Measurements from ENCODE around the gene NOL9.
"Not testable (repeated sequence)": the region's sequence is repeated elsewhere in the genome, so short reads cannot be mapped to it uniquely, and the experiment has no call there.

The NOL9 gene

DNA sequence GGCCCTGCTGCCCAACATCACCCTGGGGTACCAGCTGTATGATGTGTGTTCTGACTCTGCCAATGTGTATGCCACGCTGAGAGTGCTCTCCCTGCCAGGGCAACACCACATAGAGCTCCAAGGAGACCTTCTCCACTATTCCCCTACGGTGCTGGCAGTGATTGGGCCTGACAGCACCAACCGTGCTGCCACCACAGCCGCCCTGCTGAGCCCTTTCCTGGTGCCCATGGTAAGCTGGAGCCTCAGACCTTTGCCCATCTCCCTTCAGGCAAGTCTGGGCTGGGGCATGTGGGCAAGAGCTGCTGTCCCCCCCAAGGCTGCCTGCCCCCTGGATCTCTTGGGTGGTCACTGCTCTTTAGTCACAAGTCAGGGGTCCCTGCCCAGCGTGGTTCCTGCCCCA is 16.7 kb upstream of the NOL9 start:
- DNase-seq = no peak

DNA sequence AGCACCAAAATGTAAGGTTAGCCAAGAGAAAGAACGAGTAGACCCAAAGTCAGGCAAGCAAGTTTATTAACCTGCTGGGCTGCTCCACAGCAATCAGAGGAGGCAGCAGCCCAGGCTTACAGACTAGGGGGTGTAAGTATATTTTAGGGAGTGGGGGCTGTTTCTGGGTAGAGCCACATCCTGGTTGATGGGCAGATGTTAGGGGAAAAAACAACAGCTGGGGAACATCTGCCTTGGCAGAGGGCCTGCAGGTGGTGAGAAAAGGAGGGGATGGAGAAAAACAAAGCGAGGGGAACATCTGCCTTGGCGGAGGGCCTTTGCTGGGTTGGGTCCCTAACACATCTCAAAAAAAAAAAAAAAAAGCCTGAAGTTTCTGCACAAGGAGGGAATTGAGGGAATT is 15.8 kb upstream of the NOL9 start:
- no peak for DNase-seq

DNA sequence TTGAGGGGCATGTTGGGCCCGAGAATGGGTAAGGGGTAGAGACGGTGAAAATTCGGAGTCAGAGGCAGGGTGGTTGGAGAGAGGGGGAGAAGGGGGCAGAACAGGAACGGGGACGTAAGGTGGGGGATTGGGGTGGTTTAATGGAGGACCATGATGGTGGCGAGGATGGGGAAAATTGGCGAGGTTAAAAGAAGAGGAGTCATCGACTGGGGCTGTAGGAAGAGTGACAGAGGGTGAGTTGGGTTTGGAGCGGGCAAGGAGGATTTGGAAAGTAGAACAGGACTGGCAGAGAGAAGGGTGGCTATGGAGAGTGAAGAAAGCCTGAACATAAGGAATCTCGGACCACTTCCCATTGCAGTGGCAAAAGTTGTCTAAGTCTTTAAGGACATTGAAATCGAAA is 14.7 kb upstream of the NOL9 start:
- DNase-seq = no peak

DNA sequence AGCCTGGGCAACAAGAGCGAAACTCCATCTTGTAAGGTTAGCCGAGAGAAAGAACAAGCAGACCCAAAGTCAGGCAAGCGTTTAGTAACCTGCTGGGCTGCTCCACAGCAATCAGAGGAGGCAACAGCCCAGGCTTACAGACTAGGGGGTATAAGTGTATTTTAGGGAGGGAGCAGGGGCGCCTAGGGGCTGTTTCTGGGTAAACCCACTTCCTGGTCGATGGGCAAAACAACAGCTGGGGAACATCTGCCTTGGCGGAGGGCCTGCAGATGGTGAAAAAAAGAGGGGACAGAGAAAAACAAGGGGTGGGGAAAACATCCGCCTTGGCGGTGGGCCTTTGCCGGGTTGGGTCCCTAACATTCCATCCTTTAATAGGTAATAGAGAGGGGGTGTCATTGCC is 6.0 kb upstream of the NOL9 start:
- DNase-seq = no peak

DNA sequence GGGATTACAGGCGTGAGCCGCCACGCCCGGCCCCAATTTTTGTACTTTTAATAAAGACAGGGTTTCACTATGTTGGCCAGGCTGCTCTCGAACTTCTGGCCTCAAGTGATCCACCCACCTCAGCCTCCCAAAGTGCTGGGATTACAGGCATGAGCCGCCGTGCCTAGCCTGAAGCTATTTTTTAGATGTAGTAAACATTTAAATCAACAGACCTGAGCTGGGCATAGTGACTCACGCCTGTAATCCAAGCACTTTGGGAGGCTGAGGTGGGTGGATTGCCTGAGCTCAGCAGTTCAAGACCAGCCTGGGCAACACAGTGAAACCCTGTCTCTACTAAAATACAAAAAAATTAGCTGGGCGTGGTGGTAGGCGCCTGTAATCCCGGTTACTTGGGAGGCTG is 4.8 kb upstream of the NOL9 start:
- not testable (repeated sequence) for DNase-seq

DNA sequence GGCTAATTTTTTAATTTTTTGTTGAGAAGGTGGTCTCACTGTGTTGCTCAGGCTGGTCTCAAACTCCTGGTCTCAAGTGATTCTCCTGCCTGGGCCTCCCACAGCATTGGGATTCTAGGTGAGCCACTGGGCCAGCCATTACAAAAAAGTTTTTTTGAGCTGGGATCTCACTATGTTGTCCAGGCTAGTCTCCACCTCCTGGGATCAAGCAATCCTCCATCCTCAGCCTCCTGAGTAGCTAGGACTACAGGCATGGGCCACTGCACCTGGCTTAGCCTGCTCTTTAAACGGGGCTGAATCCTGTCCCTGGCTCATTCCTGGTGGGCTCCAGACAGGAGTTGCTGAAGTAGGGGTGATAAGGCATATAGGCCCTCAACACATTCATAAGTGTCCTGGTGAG is 3.3 kb upstream of the NOL9 start:
- no peak for DNase-seq

DNA sequence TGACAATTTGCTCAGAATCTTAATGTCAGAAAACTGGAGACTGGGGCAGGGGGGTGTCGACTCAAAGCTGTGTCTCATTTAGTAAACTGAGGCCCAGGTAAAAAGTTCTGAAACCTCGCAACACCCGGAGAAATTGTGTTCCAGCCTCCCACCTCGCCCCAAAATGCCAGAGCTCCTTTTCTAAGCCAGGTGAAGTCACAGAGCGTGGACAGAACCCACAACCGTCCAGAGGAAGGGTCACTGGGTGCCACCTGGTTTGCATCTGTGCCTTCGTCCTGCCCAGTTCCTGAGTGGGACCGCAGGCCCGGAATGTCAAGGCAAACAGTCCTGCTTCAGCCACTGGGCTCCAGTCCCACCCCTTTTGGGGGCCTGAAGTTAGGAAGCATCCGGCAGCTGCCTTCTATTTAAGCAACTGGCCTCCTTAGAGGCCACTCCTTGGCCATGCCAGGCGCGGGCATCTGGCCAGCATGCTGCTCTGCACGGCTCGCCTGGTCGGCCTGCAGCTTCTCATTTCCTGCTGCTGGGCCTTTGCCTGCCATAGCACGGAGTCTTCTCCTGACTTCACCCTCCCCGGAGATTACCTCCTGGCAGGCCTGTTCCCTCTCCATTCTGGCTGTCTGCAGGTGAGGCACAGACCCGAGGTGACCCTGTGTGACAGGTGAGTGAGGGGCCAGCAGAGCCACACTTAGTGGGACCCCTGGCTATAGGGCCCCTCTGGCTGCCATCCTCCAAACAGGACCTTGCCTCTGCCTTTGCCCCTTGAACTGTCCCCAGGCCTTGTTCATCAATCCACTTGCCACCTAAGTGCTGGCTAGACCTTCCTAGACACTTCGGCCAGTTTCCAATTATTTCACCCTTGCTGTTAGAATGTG is 830 bp upstream of the NOL9 start, which contains the start of gene TAS1R1:
TAS1R1 (plus strand) TSS at position 401 of the 872 bp plus-strand sequence; CDS start at position 468, 67 bp downstream.
- DNase-seq = no peak

DNA sequence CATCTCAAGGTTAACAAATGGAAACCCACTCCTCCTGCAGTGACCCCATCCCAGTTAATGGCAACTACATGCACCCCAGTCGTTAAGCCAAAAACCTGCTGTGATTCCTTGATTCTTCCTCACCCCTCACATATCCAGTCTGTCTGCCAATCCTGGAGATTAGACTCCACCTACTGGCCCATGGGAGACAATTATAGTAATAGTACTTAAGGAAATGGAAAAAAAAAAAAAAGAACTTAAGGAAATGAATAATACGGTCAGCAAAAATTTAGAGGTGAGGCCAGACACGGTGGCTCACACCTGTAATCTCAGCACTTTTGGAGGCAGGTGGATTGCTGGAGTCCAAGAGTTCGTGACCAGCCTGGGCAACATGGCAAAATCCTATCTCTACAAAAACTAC is 7.0 kb downstream of the NOL9 start:
- no peak for DNase-seq

DNA sequence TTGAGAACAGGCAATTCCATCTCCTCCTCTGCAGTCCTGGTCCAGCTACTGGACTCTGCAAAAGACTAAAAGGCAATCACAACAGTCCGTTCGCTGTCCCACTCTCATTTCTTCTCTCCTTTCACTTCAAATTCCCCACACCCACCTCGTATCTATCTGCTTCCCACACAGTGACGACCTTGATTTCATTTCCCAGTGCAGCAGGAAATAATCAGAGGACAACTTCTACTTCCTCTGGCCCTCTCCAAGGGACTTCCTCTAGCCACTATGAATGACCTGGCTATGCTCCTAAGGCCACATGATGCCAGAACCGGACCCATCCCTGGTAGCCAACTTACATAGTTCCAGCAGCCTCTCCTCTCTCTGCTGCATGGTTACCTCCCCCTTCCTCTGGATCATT is 8.0 kb downstream of the NOL9 start:
- DNase-seq = no peak

DNA sequence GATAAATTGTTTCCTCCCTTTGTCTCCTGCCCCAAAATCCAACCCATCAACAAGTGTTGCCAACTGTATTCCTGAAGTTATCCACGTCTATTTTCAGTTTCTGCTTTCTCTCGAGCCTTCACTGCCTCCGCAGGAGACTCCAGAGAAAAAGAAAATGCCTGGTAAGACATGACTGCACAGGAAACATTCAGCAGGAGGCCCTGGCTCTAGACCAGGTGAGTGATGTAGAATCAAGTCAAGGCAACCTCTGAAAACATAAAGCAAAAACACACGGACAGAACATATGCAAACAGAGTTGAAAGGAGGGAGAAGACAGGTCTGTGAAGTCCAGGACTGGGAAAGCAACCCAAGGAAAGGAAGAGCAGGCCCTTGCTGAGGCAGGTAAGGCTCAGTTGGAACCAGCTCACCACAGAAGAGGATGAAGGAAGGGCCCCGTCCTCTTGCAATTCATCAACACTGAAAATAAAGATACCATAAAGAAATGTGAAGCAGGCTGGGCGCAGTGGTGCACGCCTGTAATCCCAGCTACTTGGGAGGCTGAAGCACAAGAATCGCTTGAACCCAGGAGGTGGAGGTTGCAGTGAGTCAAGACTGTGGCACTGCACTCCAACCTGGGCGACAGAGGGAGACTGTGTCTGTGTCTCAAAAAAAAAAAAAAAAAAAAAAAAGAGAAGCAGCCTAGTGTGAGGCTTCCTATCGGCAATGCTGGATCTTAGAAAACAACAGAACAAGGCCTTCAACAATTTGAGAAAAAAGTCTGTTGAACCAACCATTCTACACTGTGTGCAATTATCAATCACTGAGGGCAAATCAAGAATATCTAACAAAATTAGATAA is 8.8 kb downstream of the NOL9 start:
- DNase-seq = no peak

DNA sequence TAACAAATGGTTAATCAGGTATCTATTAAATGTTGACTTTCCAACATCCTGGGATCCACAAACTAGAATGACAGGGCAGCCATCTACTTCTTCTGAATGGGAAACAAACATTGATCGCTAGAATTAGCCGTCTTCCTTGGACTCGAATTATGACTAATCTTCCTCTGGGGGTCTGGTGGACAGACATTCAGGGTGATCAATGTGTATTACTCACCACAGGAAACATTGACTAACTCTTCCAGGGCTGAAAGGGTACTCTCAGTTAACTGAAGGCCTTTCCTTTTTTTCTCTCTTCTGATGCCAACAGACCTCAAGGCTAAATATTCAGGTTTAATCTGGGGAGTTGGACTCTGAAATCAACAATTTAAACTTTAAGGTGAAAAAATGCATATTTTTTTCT is 9.5 kb downstream of the NOL9 start:
- no peak for DNase-seq

DNA sequence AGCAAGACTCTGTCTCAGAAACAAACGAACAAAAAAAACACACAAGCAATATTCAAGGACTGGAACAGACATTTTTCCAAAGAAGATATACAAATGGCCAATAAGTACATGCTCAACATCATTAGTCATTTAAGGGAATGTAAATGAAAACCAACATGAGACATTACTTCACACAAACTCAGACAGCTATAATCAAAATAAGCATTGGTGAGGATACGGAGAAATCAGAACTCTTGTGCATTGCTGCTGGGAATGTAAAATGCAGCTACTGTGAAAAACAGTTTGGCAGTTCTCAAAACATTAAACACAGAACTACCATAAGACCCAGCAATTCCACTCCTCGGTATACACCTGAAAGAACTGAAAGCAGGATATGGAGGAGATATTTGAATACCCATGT is 15.4 kb downstream of the NOL9 start:
- no peak for DNase-seq

DNA sequence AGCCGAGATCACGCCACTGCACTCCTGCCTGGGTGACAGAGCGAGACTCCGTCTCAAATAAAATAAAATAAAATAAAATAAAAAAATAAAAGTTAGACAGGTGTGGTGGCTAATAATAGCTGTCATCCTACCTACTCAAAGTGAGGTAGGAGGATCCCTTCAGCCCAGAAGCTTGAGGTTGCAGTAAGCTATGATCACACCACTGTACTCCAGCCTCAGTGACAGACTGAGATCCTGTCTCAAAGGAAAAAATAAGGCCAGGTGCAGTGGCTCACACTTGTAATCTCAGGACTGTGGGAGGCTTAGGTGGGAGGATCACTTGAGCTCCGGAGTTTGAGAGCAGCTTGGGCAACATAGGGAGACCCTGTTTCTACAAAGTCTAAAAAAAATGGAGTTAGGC is 18.0 kb downstream of the NOL9 start:
- no peak for DNase-seq

DNA sequence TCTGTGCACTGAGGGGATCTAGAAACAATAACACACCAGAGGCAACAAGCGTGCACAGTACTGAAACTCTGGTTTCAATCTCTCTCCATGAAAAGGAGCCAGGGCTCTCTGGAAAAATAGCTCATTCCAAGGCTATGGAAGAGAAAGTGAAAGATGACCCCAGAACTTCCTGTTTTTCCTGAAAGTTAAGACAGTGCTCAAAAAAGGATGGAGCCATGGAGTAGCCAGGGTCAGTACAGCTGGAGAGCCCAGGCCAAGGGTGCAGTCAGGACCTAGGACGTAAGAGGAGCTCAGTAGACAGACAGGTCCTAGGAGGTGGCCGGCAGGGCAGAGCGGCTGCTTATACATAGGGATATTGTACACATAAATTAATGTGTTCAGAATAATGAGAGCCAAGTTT is 19.1 kb downstream of the NOL9 start:
- no peak for DNase-seq

DNA sequence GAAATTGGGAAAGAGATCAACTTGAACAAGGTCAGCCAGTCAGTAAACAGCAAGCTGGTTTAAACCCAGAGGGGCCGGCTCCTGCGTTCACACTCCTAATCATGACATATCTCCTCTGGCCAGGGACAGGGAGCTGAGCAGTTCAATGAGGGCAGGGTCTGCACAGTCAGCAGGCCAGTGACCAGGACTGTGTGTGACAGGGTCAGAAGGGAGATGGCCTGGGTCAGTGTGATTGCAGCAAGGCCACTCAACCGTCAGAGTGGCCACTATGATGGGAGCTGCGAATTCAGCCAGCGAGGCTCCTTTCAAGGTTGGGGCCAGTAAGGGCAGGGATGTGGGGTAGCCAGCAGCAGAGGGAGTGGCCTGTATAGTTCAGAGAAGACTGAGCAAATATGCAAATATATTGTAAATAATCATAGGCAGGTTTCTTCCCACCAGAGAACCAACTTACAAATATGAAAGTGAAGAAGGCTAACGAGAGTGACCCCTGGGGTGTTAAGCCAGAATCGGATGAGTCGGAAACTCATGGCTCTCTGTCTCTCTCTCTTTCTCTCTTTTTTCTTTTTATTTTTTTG is 20.0 kb downstream of the NOL9 start:
- no peak for DNase-seq

DNA sequence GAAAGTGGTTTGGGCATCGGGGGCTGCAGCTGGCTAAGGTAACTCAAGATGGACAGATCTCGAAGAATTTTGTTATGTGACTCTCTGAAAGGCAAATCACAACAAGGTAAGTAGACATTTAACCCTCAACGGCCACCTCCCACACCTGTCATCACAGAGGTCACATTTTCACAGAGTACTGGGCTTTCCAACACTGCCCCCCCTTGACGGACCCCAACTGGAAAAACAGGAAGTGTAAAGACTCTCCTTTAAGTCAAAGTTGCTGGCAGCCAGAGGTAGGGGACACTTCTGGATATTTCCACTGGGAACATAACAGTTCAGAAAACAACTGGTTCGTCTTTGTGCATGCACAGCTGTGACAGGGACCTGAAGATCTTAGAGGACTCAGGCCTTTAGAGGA is 22.3 kb downstream of the NOL9 start:
- no peak for DNase-seq

DNA sequence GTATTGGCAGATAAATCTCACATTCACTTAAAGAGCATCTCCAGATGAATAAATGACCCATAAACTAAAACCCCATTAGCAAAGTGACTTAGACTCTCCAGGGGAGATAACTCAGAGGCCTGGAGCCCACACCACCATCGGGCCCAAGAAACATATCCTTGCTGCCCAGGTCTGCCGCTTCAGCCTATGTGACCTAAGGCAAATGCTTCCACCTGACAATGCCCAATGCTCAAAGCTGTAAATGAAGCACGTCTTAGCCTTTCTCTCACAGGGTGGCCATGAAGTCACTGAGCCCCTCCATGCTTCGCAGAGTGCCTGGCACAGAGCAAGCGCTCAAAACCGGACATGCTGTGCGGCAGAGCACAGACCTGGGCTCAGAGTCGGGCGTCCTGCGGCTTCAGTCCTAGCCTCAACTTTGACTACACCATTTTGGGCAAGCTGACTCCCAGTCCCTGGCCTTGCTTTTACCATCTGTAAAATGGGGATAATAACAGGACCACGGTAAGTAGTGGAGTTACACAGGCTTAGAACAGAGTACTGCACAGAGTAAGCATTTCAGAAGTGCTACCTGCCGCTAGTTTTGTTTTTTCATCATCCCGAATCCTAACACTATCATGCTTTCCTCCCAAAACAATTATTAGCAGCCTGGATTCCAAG is 23.7 kb downstream of the NOL9 start:
- no peak for DNase-seq

DNA sequence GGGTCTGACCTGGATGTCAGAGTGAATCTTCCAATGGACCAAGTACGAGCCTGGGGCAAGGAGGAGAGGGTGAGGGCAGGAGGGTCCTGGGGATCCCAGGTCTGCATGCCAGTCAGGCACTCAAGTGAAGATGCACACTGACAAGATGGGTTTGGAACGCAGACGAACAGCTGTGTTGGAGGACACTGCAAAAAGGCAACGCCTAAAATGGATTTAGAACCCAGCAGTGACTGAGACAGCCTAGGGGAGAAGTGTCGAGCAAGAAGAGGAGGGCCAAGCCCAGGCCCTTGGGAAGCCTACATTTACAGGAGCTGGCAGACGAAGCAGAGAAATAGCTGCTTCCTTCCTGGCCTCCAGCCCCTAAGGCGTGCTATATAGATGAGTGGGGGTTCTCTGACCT is 25.8 kb downstream of the NOL9 start:
- no peak for DNase-seq

DNA sequence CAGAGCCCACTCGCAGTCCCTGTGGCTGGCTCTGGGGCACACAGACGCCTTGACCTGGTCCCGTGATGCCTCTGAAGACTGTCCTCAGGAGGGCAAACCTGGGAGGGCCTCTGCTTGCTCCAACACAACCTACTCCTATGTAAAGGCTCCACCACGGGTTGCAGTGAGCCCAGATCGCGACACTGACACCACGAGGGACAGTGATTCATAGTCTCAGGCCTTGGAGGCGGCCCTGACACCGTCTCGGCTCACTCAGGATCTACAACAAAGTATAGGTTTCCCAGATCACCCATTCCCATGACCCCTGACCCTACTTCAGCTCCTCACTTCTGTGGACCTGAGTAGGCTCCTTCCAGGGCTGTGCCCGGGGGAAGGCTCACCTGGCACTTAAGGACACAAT is 28.0 kb downstream of the NOL9 start:
- no peak for DNase-seq

DNA sequence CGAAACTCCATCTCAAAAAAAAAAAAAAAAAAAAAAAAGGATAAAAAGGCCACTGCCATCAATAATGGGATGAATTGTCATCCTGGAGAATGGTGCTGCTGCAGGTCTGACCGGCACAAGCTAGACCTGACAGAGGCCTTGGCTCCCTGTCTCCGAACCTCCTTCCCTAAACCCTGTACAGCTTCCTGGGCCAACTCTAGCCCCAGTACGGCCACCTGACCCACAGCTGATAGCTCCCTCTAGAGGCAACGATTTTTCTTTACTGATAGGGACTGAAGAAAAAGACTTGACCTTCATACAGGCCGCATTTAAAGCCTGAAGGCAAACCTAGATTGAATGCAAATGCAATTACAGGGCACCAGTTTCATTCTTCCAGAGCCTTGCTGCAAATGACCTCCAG is 30.7 kb downstream of the NOL9 start:
- no peak for DNase-seq

DNA sequence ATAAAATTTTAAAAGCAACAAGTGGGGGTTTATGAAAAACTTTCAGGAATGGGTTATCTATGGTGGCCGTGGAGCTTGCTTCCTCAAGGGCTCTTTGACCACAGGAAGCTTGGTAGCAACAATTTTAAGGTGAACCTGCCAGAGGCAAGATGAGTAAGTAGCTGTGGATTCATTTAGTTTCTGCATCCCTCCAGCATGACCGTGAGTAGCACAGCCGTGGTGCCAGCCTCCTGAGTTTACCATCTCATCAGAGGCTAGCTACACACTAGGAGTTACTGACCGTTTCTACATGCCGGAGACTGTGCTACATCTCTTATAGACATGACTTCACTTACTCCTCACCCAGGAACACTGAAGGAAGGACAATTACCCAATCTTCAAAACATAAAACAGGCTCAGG is 32.8 kb downstream of the NOL9 start:
- DNase-seq = no peak

DNA sequence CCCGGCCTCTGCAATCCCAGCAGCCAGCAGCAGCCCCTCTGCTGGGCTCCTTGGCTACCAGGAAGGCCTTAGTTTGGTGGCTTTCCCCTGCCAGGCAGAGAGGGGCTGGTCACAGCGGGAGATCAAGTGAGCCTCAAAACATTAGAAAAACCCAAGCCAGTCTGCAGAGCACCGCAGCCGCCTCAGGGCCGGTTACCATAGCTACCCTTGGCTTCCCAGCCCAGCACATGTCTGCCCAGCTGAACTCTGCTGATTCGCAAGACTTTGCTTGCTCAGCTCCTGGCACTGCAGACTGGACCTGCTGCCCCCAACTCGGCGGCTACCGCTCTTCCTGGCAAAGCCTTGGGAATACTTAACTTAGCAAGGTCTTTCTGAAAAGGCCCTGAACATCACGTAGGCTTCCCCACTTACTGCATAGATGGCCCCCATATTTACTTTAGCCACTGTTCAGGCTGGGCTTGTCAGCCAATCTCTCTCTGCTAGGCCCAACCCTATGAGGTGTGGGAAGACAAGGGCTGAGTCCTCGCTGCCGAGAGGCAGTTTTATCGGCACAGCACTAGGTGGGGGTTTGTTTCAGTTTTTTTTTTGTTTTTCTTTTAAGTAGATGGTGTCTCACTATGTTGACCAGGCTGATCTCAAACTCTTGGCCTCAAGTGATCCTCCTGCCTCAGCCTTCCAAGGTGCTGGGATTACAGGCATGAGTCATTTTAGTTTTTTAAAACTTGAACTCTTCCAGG is 34.2 kb downstream of the NOL9 start:
- no peak for DNase-seq

DNA sequence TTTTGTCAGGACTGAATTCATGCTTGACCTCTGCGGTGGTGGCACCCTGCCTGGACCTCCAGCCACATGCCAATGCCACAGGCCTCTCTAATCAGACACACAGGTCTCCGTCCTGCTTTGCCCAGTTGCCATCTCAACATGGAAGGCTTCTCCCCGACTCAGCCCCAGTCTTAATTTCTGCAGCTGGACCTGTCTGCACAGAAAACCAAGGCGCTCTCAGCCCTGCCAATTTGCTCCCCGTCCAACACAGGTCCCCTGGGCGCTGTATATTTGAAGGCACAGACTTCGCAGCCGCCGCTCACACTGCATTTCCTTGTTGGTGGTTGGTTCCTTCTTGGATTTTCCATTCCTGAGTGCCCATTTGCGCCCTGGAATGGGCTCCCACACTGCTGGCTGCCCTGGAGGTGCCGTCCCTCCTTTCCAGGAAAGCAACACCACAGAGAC is 34.8 kb downstream of the NOL9 start:
- no peak for DNase-seq

All from NCI-H2107 (cell line).